ENCODE data around the gene HLA-DQA2.
"Not testable (repeated sequence)": the region's sequence is repeated elsewhere in the genome, so short reads cannot be mapped to it uniquely, and the experiment has no call there.

HLA-DQA2 gene

GRCh38 chr6:32774426-32774825, 33.2 kb downstream of the HLA-DQA2 start:
- no peaks in the 10 kb centered on the region for H3K9me3 ChIP-seq (ENCODE audit: insufficient read depth, low read depth, low read length)
- H2AFZ ChIP-seq (ENCODE audit: insufficient read depth, low read length, poor library complexity), result no peak overlapping the region
- no peak overlapping the region for H3K4me3 ChIP-seq (ENCODE audit: low read depth, low read length)
- no peak overlapping the region for H4K91ac ChIP-seq (ENCODE audit: low read depth, low read length)
- WGBS (ENCODE audit: extremely low coverage, insufficient coverage, insufficient read length), result no CpG with 5 or more reads among the region's 1 CpG
- H3K9ac ChIP-seq (ENCODE audit: low read length), result no peak overlapping the region
- no peaks in the 10 kb centered on the region for H3K4me1 ChIP-seq (ENCODE audit: control insufficient read depth in 1 of 2, insufficient read depth in 2 of 2, low read length in 2 of 2)
- H2BK120ac ChIP-seq (ENCODE audit: insufficient read depth, low read length, poor library complexity), result no peak overlapping the region
- H3K79me2 ChIP-seq (ENCODE audit: control insufficient read depth, insufficient read depth, low read length, poor library complexity), result no peaks in the 10 kb centered on the region
- no peak overlapping the region for H4K12ac ChIP-seq (ENCODE audit: low read depth, low read length)
- no peak overlapping the region for H3K27ac ChIP-seq (ENCODE audit: low read depth, low read length)
- no peaks in the 10 kb centered on the region for H3K36me3 ChIP-seq (ENCODE audit: control insufficient read depth in 1 of 2, insufficient read depth in 2 of 2, low read length in 2 of 2)
- H4K8ac ChIP-seq (ENCODE audit: low read depth, low read length), result no peak overlapping the region
- H3K27me3 ChIP-seq (ENCODE audit: insufficient read depth, low read length), result no peaks in the 10 kb centered on the region
- H2BK12ac ChIP-seq (ENCODE audit: low read length), result no peak overlapping the region
- H2AK5ac ChIP-seq (ENCODE audit: low read length), result no peak overlapping the region
- no peaks in the 10 kb centered on the region for H3K79me1 ChIP-seq (ENCODE audit: low read length)
- H2BK5ac ChIP-seq (ENCODE audit: low read depth, low read length, poor library complexity), result no peak overlapping the region
- no peak overlapping the region for H3K14ac ChIP-seq (ENCODE audit: low read length)
- no peak overlapping the region for H3K18ac ChIP-seq (ENCODE audit: low read length)
- no peak overlapping the region for H3K23ac ChIP-seq (ENCODE audit: low read length)
- H3K4ac ChIP-seq (ENCODE audit: low read depth, low read length), result no peak overlapping the region
- H3K4me2 ChIP-seq (ENCODE audit: low read length), result no peak overlapping the region
- DNase-seq, result no peak

GRCh38 chr6:32775071-32775470, 33.9 kb downstream of the HLA-DQA2 start:
- no peak overlapping the region for H3K14ac ChIP-seq (ENCODE audit: low read length)
- H2BK120ac ChIP-seq (ENCODE audit: insufficient read depth, low read length, poor library complexity), result no peak overlapping the region
- no peak overlapping the region for H3K4me3 ChIP-seq (ENCODE audit: low read depth, low read length)
- H3K27ac ChIP-seq (ENCODE audit: low read depth, low read length), result no peak overlapping the region
- H2BK5ac ChIP-seq (ENCODE audit: low read depth, low read length, poor library complexity), result no peak overlapping the region
- no peak overlapping the region for H3K18ac ChIP-seq (ENCODE audit: low read length)
- H3K79me1 ChIP-seq (ENCODE audit: low read length), result no peaks in the 10 kb centered on the region
- H3K9me3 ChIP-seq (ENCODE audit: insufficient read depth, low read depth, low read length), result no peaks in the 10 kb centered on the region
- no peaks in the 10 kb centered on the region for H3K36me3 ChIP-seq (ENCODE audit: control insufficient read depth in 1 of 2, insufficient read depth in 2 of 2, low read length in 2 of 2)
- H2AK5ac ChIP-seq (ENCODE audit: low read length), result no peak overlapping the region
- H4K91ac ChIP-seq (ENCODE audit: low read depth, low read length), result no peak overlapping the region
- H3K4me2 ChIP-seq (ENCODE audit: low read length), result no peak overlapping the region
- no peak overlapping the region for H4K8ac ChIP-seq (ENCODE audit: low read depth, low read length)
- WGBS (ENCODE audit: extremely low coverage, insufficient coverage, insufficient read length), result no CpG with 5 or more reads among the region's 1 CpG
- H3K23ac ChIP-seq (ENCODE audit: low read length), result no peak overlapping the region
- H3K9ac ChIP-seq (ENCODE audit: low read length), result no peak overlapping the region
- H2BK12ac ChIP-seq (ENCODE audit: low read length), result no peak overlapping the region
- H3K27me3 ChIP-seq (ENCODE audit: insufficient read depth, low read length), result no peaks in the 10 kb centered on the region
- H4K12ac ChIP-seq (ENCODE audit: low read depth, low read length), result no peak overlapping the region
- H2AFZ ChIP-seq (ENCODE audit: insufficient read depth, low read length, poor library complexity), result no peak overlapping the region
- no peak for DNase-seq
- no peaks in the 10 kb centered on the region for H3K4me1 ChIP-seq (ENCODE audit: control insufficient read depth in 1 of 2, insufficient read depth in 2 of 2, low read length in 2 of 2)
- H3K4ac ChIP-seq (ENCODE audit: low read depth, low read length), result no peak overlapping the region
- H3K79me2 ChIP-seq (ENCODE audit: control insufficient read depth, insufficient read depth, low read length, poor library complexity), result no peaks in the 10 kb centered on the region

DNA sequence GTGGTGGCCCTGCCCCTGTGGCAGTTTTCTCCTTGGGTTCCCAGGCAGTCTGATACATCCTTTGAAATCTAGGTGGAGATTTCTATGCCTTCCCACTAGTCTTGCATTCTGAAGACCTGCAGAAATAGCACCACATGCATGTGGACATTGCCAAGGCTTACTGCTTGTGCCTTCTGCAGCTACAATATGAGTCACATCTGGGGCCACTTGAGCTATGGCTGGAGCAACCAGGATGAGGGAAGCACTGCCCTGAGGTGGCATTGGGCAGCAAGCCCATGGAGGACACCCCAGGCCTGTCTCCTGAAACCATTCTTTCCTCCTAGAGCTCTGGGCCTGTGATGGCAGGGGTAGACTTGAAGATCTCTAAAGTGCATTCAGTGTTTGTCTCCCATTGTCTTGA, 37.8 kb downstream of the HLA-DQA2 start:
- Histone ChIP-seq H3K27me3 (ENCODE audit: insufficient read depth, low read length) (no peaks in the 10 kb centered on the region), H3K4me2 (ENCODE audit: low read length) (no peak overlapping the region), H3K18ac (ENCODE audit: low read length) (no peak overlapping the region), H3K14ac (ENCODE audit: low read length) (no peak overlapping the region), H3K4me1 (ENCODE audit: control insufficient read depth in 1 of 2, insufficient read depth in 2 of 2, low read length in 2 of 2) (no peaks in the 10 kb centered on the region), H3K9ac (ENCODE audit: low read length) (no peak overlapping the region), H3K79me2 (ENCODE audit: control insufficient read depth, insufficient read depth, low read length, poor library complexity) (no peaks in the 10 kb centered on the region), H3K36me3 (ENCODE audit: control insufficient read depth in 1 of 2, insufficient read depth in 2 of 2, low read length in 2 of 2) (no peaks in the 10 kb centered on the region), H3K4me3 (ENCODE audit: low read depth, low read length) (no peak overlapping the region), H3K4ac (ENCODE audit: low read depth, low read length) (no peak overlapping the region), H3K9me3 (ENCODE audit: insufficient read depth, low read depth, low read length) (no peaks in the 10 kb centered on the region), H2BK120ac (ENCODE audit: insufficient read depth, low read length, poor library complexity) (no peak overlapping the region), H3K23ac (ENCODE audit: low read length) (no peak overlapping the region), H2BK5ac (ENCODE audit: low read depth, low read length, poor library complexity) (no peak overlapping the region), H4K8ac (ENCODE audit: low read depth, low read length) (no peak overlapping the region), H3K79me1 (ENCODE audit: low read length) (no peaks in the 10 kb centered on the region), H4K91ac (ENCODE audit: low read depth, low read length) (no peak overlapping the region), H3K27ac (ENCODE audit: low read depth, low read length) (no peak overlapping the region), H2AFZ (ENCODE audit: insufficient read depth, low read length, poor library complexity) (no peak overlapping the region), H4K12ac (ENCODE audit: low read depth, low read length) (no peak overlapping the region), H2AK5ac (ENCODE audit: low read length) (no peak overlapping the region), H2BK12ac (ENCODE audit: low read length) (no peak overlapping the region)
- no peak for DNase-seq

DNA sequence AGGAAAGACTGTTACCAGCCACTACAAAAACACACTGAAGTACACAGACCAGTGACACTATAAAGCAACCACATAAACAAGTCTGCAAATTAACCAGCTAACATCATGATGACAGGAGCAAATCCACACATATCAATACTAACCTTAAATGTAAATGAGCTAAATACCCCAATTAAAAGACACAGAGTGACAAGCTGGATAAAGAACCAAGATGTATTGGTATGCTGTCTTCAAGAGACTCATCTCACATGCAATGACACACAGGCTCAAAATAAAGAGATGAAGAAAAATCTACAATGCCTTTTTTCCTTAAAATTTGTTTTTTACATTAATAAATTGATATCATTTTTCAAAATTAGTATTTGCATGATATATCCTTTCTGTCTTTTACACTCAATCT, 41.7 kb downstream of the HLA-DQA2 start:
- H3K23ac ChIP-seq (ENCODE audit: low read length); H2BK5ac ChIP-seq (ENCODE audit: low read depth, low read length, poor library complexity); H3K4me2 ChIP-seq (ENCODE audit: low read length); H4K8ac ChIP-seq (ENCODE audit: low read depth, low read length); H3K27me3 ChIP-seq (ENCODE audit: insufficient read depth, low read length); H3K4me3 ChIP-seq (ENCODE audit: low read depth, low read length); H2AFZ ChIP-seq (ENCODE audit: insufficient read depth, low read length, poor library complexity); H3K79me1 ChIP-seq (ENCODE audit: low read length); DNase-seq; H4K91ac ChIP-seq (ENCODE audit: low read depth, low read length); H3K4me1 ChIP-seq (ENCODE audit: control insufficient read depth in 1 of 2, insufficient read depth in 2 of 2, low read length in 2 of 2); H2AK5ac ChIP-seq (ENCODE audit: low read length); H3K9me3 ChIP-seq (ENCODE audit: insufficient read depth, low read depth, low read length); H3K9ac ChIP-seq (ENCODE audit: low read length); H4K12ac ChIP-seq (ENCODE audit: low read depth, low read length); H3K18ac ChIP-seq (ENCODE audit: low read length); H3K79me2 ChIP-seq (ENCODE audit: control insufficient read depth, insufficient read depth, low read length, poor library complexity); H2BK120ac ChIP-seq (ENCODE audit: insufficient read depth, low read length, poor library complexity); H2BK12ac ChIP-seq (ENCODE audit: low read length); H3K36me3 ChIP-seq (ENCODE audit: control insufficient read depth in 1 of 2, insufficient read depth in 2 of 2, low read length in 2 of 2); H3K14ac ChIP-seq (ENCODE audit: low read length); H3K27ac ChIP-seq (ENCODE audit: low read depth, low read length); H3K4ac ChIP-seq (ENCODE audit: low read depth, low read length): not testable (repeated sequence)

All from trophoblast cell (in vitro differentiated cells and primary cell).